22Rv1 (cell line): ENCODE measurements around the gene LHFPL2.

ENCODE experiments used
- CTCF ChIP-seq: fragments of 450-650 bp; IDR thresholded peaks from 2 replicates; pipeline ENCODE4 v1.5.1; 2017; ENCODE audit warnings: mild to moderate bottlenecking
- ZFX ChIP-seq: fragments of 450-650 bp; IDR thresholded peaks from 2 replicates; pipeline ENCODE4 v1.6.1; 2017; ENCODE audit warnings: antibody characterized with exemption, borderline replicate concordance

GRCh38 chr5:78503958-78504653 is 144.5 kb downstream of the LHFPL2 start:
- no peak for TF ChIP-seq CTCF
- TF ChIP-seq ZFX = no peak
